NCI-H187 (cell line): ENCODE measurements around the gene KIF11.
"Not testable (repeated sequence)": the region's sequence is repeated elsewhere in the genome, so short reads cannot be mapped to it uniquely, and the experiment has no call there.

Experiments
- DNase-seq, 2 experiments: peaks; one replicate each; lab custom pipeline; 2025; lab: John Stamatoyannopoulos, UW

KIF11 gene

DNA sequence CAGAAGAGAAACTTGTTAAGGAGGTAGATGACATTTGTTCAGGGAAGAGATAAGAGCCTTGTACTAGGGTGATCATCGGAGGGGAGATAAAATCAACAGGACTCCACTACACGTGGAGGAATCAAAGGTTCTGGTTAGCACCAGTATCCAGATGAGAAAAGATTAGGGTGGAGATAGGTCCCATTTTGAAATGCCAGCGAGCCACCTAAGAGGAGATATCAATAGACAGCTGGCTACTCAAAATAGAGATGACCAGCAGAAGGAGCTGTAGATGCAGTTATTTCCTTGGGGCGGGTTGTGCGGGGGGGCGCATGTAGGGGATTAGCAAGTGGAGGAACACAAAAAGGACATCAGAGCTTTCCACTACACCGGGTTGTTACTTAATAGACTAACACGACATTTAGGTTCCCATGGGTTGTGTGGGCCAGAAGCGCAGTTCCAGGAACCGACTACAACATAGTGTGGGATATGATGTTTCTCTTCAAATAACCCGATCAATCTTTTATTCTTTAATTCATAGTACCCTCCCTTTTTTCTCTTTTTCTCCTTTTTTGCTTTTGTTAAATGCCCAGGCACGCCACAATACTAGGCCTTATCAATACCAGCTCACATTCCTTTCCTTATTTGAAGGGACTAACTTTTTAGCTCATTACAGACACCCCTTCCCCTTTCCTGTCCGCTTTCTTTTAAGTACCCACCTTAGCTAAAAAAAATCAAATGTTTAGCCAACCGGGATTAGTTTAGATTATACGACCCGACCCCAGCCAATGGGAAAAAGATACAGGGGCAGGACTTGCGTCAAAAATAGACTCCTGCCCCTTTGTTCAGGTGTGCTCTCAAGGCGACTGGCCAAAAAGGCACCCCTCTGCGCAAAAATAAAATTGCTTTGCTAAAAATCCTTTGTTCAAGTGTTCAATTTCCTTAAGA, 2.0 kb upstream of the KIF11 start:
- DNase-seq, result no peak

DNA sequence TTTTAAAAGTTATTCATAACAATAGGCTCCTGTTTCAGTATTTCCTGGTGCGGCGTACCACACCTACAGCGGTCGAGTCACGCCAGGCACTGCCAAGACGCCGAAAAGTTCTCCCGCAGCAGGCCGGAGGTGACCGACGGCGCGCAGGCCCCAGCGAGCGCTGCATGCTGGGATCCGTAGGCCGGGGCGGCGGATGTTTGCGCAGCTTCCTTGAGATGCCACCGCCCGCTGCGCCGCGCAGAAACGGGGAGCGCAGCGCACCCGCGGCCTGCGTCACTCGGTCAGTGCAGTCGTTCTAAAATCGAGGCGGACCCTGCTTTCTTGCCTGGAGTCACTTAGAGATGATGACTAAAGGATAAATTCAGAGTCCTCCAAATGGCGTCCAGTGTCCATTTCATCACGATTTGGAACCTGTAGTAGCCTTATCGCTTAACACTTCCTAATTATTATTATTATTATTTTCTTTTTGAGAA, 1.3 kb upstream of the KIF11 start:
- peak; percentile 37 to 46 for DNase-seq

DNA sequence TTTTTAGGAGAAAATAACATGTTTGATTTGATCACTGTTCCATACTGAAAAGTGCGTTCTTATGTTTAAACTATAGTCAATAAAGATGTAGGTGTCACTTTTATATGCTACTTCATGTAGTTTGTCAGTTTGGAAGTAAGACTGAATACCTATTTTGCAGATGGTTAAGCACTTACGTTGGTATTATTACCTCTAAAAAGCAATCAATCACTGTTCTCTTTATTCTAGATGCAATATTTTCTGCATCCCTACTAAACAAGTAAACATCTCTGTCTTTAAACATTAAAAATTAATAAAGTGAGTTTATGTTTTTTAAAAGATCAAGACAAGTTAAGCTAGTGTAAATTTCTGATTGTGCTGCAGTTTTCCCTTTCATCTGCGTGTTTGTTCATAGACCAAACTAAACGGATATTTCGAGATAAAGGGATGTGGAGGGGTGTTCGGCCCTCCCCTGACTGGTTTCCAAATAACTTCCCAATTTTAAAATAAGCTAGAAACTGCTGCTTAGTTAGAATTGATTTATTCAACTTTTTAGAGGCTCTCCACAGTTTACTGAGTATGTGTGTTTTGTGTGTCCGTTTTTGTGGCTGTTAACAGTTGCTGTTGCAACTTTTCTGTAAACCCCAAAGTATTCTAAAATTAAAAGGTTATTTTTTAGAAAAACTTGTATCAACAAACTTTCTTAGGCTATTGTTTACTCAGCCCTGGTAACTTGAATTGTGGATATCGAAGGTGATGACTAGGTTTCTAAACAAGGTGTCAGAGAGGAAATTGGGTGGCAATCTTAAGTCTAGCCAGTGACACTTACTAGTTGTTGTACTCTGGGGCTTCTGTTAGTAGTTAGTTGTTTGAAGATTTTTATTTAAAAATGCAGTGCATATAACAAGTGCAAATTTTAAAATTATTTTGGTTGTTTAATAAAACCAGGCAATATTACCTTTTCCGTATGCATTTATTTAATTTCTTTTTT, 974 bp downstream of the KIF11 start:
- DNase-seq, result no peak

DNA sequence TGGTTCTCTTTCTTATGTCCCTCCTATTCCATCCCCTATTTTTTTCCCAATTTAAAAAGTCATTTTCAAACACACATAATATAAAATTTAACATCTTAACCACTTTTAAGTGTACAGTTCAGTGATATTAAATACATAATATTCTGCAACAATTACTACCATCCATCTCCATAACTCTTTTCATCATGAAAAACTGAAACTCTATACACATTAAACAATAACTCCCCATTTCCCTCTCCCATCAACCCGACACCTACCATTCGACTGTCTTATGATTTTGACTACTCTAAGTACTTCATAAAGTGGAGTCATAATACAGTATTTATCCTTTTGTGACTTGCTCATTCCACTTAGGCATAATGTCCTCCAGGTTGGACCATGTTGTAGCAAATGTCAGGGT, 2.6 kb downstream of the KIF11 start:
- no peak for DNase-seq

DNA sequence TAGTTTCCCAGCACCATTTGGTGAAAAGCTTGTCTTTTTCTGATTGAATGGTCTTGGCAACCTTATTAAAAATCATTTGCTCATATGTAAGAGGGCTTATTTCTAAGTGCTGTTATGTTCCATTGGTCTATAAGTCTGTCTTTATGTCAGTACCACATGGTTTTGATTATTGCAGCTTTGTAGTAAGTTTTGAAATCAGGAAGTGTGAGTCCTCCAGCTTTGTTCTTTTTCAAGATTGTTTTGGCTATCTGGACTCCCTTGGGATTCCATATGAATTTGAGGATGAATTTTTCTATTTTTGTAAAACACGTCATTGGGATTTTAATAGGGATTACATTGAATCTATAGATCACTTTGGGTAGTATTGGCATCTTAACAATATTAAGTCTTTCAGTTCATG, 5.4 kb downstream of the KIF11 start:
- DNase-seq, result no peak

DNA sequence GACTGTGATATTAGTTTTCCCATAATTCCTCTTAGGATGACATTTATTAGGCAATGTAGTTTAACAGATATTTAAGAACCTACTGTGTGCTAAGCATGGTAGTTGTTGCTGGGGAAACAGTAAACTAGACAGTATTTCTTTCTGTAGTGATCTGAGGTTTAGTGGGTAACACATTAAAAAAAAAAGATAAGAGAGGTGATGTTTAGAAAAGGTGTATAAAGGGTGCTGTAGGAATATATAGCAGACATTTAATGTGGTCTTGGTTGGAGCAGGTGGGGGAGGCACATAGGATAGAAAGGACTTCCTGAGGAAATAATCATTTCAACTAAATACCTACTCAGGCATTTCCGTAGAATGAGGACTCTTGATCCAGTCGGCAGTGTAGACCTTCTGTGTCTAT, 11.9 kb downstream of the KIF11 start:
- DNase-seq, result no peak

DNA sequence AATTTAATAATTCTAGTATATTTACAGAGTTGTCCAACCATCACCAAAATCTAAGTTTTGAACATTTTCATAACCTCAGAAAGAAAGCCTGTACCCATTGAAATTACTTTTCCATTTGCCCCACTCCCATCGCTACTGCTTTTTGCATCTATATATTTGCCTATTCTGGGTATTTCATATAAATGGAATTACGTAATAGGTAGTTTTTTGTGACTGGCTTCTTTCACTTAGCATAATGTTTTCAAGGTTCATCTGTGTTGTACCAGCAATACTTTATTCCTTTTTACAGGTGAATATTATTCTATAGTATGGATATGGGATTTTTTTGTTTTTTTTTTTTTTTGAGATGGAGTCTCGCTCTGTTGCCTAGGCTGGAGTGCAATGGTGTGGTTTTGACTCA, 22.6 kb downstream of the KIF11 start:
- no peak for DNase-seq

DNA sequence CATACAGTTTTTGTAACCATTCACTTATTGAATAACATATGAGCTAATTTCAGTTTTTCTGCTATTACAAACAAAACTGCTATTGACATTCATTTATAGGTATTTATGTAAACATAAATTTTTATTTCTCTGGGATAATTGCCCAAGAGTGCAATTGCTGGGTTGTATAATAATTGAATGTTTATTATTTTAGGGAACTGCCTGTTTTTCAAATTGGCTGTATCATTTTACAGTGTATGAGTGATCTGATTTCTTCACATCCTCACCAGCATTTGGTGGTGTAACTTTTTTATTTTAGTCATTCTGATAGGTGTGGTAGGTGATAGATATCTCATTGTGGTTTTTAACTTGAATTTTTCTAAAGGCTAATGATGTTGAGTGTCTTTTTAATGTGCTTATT, 26.4 kb downstream of the KIF11 start:
- DNase-seq, result no peak

DNA sequence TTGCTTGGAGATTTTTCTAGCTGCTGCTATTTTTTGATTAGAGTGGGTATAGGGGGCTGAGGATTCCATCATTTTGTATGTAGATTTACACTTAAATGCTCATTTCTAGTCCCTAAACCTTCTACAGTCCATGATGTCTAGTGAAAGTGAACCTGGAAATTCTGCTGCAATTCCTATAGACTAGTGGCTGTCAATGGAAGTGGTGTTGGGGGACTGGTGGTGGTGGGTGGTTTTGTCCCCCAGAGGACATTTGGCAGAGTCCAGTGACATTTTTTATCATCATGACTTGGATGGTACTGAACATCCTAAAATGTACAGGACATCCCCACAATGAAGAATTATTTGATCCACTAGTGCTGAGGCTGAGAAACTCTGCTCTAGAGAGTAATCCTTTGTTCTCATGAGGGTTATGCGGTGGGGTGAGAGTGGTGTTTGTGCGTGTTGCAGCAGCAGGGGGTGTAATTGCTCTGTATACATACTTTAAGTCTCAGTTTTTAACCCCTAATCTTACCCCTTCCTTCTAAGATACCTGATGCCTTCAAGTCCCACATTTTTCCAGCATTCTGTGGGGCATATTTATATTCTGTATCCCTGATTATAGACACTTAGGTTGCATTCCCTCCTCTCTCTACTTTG, 35.0 kb downstream of the KIF11 start:
- DNase-seq, result no peak

DNA sequence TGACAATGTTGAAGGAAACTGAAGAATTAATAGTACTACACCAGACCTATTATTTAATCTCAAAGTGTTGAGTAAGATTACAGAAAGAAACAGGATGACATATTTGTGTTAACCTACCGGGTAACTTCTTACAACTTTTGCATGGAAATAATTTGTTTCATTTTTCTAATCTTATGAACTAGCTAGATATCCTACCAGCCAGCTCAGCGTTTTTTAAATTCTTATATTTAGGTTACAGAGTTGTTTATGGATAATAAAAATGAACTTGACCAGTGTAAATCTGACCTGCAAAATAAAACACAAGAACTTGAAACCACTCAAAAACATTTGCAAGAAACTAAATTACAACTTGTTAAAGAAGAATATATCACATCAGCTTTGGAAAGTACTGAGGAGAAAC, 37.0 kb downstream of the KIF11 start:
- DNase-seq, result no peak

DNA sequence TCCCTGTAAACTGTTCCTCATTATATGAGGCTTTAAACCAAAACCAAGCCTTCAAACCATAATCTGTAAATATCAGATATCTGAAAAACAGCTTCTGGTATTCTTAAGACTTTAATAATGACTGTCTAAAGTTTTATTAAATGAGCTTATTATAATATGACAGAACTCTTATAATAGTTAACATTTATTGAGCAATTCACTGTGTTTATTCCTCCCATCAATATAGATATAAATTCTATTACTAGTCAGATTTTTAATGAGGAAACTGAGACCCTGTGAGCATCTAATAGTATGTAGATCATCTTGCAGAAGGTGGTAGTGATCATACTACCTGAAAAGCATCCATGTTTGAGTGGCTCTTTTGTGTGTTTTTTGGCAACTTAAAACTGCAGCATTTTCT, 45.1 kb downstream of the KIF11 start:
- no peak for DNase-seq

DNA sequence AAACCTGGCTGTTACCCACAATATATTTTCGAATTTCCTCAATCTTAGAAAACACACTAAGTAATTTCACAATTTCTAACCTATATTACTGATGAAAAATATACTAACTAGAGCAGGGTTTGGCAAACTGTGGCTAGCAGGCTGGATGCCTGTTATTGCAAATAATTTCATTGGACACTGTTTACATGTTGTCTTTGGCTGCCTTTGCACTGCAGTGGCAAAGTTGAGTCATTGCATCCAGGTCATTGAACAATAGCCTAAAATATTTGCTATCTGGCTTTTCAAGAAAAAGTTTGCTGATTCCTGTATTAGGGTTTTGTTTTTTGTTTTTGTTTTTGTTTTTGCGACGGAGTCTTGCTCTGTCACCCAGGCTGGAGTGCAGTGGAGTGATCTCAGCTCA, 47.2 kb downstream of the KIF11 start:
- DNase-seq, result no peak

DNA sequence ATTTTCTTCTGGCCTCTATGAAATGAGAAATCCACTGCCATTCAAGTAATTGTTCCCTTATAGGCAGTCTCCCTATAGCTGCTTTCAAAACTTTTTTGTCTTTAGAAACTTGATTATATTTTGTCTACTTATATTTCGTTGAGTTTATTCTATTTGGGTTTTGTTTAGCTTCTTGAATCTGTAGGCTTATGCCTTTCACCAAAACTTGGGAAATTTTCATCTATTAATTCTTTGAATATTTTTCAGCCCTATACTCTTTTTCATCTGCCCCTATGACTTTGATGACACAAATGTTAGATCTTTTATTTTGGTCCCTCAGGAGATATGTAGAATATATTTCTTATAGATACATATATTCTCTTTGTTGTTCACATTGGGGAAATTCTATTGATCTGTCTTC, 48.6 kb downstream of the KIF11 start:
- DNase-seq, result no peak

DNA sequence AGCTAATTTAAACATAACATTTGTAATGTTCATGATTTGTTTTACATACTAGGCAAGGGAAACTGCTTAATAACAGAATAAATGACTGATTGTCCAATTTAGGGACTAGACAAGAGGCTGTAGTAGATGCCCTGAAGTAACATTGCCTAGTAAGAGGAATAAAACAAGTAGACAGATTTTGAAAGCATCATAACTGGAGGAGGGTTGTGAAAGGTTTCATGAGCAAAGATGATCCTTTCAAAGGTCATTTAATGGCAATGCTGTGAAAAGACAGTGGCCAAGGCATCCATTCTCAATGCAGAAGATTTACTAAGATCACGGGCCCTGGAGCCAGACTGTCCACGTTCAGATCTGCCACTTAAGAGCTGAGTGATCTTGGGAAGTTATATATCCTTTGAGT, 52.0 kb downstream of the KIF11 start:
- no peak for DNase-seq

DNA sequence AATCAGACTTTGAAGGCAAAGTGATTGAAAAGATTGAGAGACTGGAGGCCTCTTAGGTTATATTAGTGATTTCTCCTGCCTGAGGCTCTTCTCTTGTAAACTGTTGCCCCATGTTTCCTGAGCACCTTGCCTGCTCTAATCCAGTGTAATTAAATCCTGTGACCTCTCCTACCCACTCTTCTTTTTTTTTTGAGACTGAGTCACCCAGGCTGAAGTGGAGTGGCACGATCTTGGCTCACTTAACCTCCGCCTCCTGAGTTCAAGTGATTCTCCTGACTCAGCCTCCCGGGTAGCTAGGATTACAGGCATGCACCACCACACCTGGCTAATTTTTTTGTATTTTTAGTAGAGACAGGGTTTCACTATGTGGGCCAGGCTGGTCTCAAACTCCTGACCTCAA, 57.9 kb downstream of the KIF11 start:
- not testable (repeated sequence) for DNase-seq

DNA sequence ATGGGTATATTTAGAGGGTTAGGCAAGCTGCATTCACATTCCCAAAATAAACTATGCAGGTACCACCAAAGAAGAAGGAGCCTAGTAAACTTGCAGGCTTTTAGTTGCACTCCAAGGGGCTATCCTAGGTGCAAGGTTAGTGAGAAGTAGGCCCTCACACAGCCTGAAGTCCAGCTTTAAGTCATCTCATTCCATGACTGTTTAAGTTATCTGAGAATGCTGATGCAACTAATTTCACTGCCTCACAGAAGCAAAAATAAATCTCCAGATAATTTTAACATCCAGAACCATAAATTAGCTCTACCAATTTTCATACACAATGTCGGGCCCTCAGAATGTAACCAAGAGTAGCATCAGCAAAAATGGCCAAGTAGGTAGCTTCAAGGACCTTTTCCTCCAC, 62.5 kb downstream of the KIF11 start:
- DNase-seq, result no peak

DNA sequence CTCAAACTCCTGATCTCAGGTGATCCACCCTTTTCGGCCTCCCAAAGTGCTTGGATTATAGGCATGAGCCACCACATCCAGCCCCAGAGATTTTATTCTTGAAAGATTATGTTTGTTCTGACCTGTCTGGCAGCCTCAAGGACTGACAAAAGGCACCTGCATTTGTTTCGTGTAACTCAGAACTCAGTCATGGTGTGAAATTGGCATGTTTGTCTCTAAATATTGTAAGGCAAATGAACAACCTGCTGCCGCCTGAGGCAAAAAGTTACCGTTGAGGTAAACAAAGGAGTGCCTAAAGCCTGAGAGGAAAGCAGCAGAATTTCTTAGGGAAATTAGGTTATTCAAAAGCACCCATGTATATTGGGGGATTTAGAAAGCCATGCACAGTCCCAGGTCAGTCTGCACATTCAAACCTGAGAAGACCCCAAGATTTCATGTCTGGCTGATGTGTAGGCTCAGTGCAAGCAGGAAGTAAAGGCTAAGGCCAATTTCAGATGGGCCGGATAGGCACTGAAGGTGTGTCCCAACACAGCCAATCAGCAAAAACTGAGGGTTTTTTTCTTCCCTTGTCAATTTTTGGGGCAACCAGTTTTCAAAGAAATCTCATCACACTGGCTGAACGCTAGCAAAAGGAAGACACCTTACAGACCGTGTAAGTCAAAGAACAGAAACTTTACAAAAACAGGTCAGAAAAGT, 63.5 kb downstream of the KIF11 start:
- no peak for DNase-seq

DNA sequence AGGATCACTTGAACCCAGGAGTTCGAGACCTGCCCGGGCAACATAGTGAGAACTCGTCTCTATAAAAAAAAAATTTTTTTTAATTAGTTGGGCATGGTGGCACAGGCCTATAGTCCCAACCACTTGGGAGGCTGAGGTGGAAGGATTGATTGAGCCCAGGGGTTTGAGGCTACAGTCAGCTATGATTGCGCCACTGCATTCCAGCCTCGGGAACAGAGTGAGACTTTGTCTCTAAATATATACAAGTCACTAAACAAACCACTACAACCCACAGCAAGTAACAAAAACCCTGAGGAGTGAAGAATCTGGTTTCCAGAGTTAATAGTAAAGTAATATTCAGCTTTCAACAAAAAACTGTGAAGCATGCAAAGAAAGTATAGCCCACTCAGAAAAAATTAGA, 64.1 kb downstream of the KIF11 start:
- DNase-seq, result no peak

DNA sequence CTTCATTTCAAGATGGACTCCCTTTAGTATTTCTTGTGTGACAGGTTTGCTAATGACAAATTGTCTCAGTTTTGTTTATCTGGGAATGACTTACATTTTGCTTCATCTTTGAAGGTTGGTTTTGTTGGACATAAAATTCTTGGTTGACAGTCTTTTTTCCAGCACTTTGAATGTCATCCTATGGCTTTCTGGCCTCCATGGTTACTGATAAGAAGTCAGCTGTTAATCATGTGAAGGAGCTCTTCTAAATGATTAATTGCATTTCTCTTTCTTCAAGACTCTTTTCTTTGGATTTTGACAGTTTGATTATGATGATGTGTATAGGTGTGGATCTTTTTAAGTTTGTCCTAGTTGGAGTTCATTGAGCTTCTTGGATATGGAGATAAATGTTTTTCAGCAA, 69.9 kb downstream of the KIF11 start:
- no peak for DNase-seq

DNA sequence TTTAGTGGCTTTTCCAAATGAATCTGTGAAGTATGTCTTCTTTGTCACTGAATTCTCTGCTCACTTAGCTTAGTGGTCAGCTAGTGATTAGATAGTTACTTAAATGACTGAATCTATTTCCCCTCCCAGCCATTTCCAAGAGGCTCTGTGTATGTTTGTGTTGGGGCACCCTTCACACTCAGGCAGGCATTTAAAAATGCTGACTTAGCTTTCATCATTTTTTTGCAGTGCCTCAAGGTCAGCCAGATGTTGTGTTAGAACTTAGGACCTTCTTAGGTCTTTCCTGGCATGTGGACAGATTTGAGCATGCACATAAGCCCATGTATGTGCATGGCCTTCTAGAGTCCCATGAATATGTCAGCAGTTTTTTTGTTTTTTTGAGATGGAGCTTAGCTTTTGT, 71.4 kb downstream of the KIF11 start:
- no peak for DNase-seq

DNA sequence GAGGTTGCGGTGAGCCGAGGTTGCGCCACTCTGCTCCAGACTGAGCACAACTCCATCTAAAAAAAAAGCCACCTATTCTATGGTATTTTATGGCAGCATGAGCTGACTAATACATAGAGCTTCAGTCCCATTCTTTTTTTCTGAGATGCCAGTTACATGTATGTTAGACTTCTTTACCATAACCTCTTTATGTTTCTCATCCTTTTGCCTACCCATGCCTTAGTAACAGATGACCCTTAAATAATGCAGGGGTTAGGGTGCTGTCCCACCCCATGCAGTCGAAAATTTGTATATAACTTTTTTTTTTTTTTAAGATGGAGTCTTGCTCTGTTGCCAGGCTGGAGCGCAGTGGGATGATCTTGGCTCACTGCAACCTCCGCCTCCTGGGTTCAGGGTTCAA, 74.1 kb downstream of the KIF11 start:
- DNase-seq, result no peak

DNA sequence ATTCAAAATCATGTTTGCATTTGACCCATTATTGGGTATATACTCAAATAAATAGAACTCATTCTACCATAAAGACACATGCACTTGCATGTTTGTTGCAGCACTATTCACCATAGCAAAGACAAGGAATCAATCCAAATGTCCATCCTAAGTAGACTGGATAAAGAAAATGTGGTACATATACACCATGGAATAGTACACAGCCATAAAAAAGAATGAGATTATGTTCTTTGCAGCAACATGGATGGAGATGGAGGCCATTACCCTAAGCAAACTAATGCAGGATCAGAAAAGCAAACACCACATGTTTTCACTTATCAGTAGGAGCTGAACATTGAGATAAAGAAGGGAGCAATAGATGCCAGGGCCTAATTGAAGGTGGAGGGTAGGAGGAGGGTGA, 84.8 kb downstream of the KIF11 start:
- DNase-seq, result no peak
